ENCODE data around the gene CACNA1B.

Gene CACNA1B

GRCh38 chr9:137984520-137985257 lies 107.1 kb downstream of the CACNA1B start:
- TF ChIP-seq EZH2 (optimal IDR thresholded peaks at IDR 0.05; ENCODE audit: low read depth, low read length) (no peak), CTCF (IDR thresholded peaks at IDR 0.05; ENCODE audit: low read length) (no peak), EZH2phosphoT487 (IDR thresholded peaks at IDR 0.05; ENCODE audit: low read length) (no peak)
- no peak for DNase-seq
- H3K79me2 ChIP-seq (ENCODE audit: low read length), result no peaks in the 10 kb centered on the region
- no peaks in the 10 kb centered on the region for H3K36me3 ChIP-seq (replicated peaks; ENCODE audit: insufficient read depth, low read length)
- H3K4me1 ChIP-seq (ENCODE audit: low read length), result no peaks in the 10 kb centered on the region
- H3K4me2 ChIP-seq (ENCODE audit: low read depth, low read length), result no peak overlapping the region
- no peaks in the 10 kb centered on the region for H4K20me1 ChIP-seq (ENCODE audit: insufficient read depth, low read length)
- no peaks in the 10 kb centered on the region for H3F3A ChIP-seq (ENCODE audit: insufficient read depth, low read length)
- no peak overlapping the region for H2AFZ ChIP-seq (ENCODE audit: low read length)
- no peak overlapping the region for H3K27ac ChIP-seq (ENCODE audit: low read length)
- peaks cover 84% of the 10 kb centered on the region for H3K27me3 ChIP-seq (replicated peaks; ENCODE audit: insufficient read depth, low read length)
- no peaks in the 10 kb centered on the region for H3K9me2 ChIP-seq (replicated peaks; ENCODE audit: insufficient read depth, low read length)
- no peak overlapping the region for H3K4me3 ChIP-seq (ENCODE audit: low read length)
- H3K9ac ChIP-seq (ENCODE audit: low read length), result no peak overlapping the region
- no peaks in the 10 kb centered on the region for H3K9me3 ChIP-seq (replicated peaks; ENCODE audit: insufficient read depth, low read length)

- Histone ChIP-seq H3K36me3 (replicated peaks; ENCODE audit: insufficient read depth, low read length) (no peaks in the 10 kb centered on the region), H3K4me1 (ENCODE audit: low read length) (no peaks in the 10 kb centered on the region), H3K27me3 (replicated peaks; ENCODE audit: insufficient read depth, low read length) (peaks cover 85% of the 10 kb centered on the region), H3K9ac (ENCODE audit: low read length) (no peak overlapping the region), H3K27ac (ENCODE audit: low read length) (no peak overlapping the region), H3K4me2 (ENCODE audit: low read depth, low read length) (no peak overlapping the region), H3K79me2 (ENCODE audit: low read length) (no peaks in the 10 kb centered on the region), H3F3A (ENCODE audit: insufficient read depth, low read length) (no peaks in the 10 kb centered on the region), H4K20me1 (ENCODE audit: insufficient read depth, low read length) (no peaks in the 10 kb centered on the region), H3K9me2 (replicated peaks; ENCODE audit: insufficient read depth, low read length) (no peaks in the 10 kb centered on the region), H2AFZ (ENCODE audit: low read length) (no peak overlapping the region), H3K4me3 (ENCODE audit: low read length) (no peak overlapping the region), H3K9me3 (replicated peaks; ENCODE audit: insufficient read depth, low read length) (no peaks in the 10 kb centered on the region)
- DNase-seq, result no peak
- TF ChIP-seq EZH2phosphoT487 (IDR thresholded peaks at IDR 0.05; ENCODE audit: low read length), result no peak
- no peak for TF ChIP-seq EZH2 (optimal IDR thresholded peaks at IDR 0.05; ENCODE audit: low read depth, low read length)
- TF ChIP-seq CTCF (IDR thresholded peaks at IDR 0.05; ENCODE audit: low read length), result no peak
Measured at GRCh38 chr9:137985637-137986071, 108.1 kb downstream of the CACNA1B start.

- Histone ChIP-seq H3K27me3 (replicated peaks; ENCODE audit: insufficient read depth, low read length) (peaks cover 85% of the 10 kb centered on the region), H3K27ac (ENCODE audit: low read length) (no peak overlapping the region), H3K4me2 (ENCODE audit: low read depth, low read length) (no peak overlapping the region), H3K9ac (ENCODE audit: low read length) (no peak overlapping the region), H4K20me1 (ENCODE audit: insufficient read depth, low read length) (no peaks in the 10 kb centered on the region), H2AFZ (ENCODE audit: low read length) (no peak overlapping the region), H3F3A (ENCODE audit: insufficient read depth, low read length) (no peaks in the 10 kb centered on the region), H3K79me2 (ENCODE audit: low read length) (no peaks in the 10 kb centered on the region), H3K4me3 (ENCODE audit: low read length) (no peak overlapping the region), H3K36me3 (replicated peaks; ENCODE audit: insufficient read depth, low read length) (no peaks in the 10 kb centered on the region), H3K4me1 (ENCODE audit: low read length) (no peaks in the 10 kb centered on the region), H3K9me2 (replicated peaks; ENCODE audit: insufficient read depth, low read length) (no peaks in the 10 kb centered on the region), H3K9me3 (replicated peaks; ENCODE audit: insufficient read depth, low read length) (no peaks in the 10 kb centered on the region)
- TF ChIP-seq CTCF (IDR thresholded peaks at IDR 0.05; ENCODE audit: low read length) (no peak), EZH2 (optimal IDR thresholded peaks at IDR 0.05; ENCODE audit: low read depth, low read length) (no peak), EZH2phosphoT487 (IDR thresholded peaks at IDR 0.05; ENCODE audit: low read length) (no peak)
- no peak for DNase-seq
Measured at GRCh38 chr9:137986268-137987099, 108.9 kb downstream of the CACNA1B start.
